ENCODE results near the gene DNAH9.

DNAH9 gene

GRCh38 chr17:11671126-11671525 lies 72.9 kb downstream of the DNAH9 start:
- no peak for DNase-seq

GRCh38 chr17:11682646-11683045 lies 84.4 kb downstream of the DNAH9 start:
- no peak for DNase-seq

DNA sequence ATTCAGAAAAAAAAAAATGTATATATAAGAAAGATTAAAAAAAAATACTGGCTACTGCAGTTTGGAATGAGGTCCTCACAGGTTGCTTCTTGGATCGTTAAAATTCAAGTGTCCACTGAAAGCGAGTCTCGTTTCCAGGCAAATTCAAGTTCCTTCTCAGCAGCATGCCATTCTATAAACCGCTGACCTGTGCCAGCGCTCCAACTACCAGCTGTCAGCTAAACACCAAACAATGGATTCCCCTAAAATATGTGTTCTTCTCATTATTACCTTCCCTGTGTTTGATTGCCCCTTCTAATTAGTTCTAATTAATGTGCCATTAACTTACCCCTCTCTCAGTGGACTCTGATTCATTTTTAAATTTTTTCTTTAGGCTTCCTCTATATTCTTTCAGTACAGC lies 92.4 kb downstream of the DNAH9 start:
- no peak for DNase-seq

GRCh38 chr17:11692688-11693087 lies 94.4 kb downstream of the DNAH9 start:
- DNase-seq = no peak

- DNase-seq = no peak
Observed at GRCh38 chr17:11693284-11693683, 95.0 kb downstream of the DNAH9 start.

- no peak for DNase-seq
Observed at GRCh38 chr17:11700668-11701067, 102.4 kb downstream of the DNAH9 start.

DNA sequence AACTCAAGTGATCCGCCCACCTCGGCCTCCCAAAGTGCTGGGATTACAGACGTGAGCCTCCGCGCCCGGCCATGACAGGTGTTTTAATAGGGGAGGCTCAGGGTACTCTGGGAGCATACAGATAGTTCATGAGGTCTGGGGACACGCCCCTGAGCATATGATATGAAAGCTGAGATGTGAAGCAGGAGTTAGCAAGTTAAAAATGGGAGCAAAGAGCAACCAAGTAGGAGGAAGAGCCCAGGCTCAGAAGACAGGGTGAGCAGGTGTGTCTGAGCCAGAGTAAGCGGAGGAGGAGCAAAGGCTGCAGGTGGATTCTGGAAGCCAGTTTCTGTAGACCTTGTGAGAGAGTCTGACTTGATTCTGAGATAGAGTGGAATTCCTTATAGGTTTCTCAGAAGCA lies 103.6 kb downstream of the DNAH9 start:
- no peak for DNase-seq

- DNase-seq = no peak
Observed at GRCh38 chr17:11704041-11704440, 105.8 kb downstream of the DNAH9 start.

DNA sequence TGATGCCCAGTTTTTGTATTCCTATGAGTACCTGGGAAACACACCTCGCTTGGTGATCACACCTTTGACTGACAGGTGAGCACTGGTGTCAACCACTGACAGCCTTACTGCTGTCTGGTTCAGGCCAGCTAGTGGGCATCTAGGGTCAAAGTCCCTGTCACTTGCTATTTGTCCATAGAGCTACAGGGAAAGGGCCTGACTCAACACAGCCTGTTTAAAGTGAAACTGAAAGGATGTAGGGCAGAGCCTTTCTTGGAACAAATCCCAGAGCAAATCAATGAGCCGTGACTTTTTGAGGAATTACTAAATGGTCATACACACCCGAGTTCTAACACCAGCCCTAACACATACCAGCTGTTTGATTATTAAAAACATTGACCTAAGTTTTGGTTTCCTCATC lies 106.8 kb downstream of the DNAH9 start:
- DNase-seq = no peak

GRCh38 chr17:11707586-11707985 lies 109.3 kb downstream of the DNAH9 start:
- DNase-seq = no peak

DNA sequence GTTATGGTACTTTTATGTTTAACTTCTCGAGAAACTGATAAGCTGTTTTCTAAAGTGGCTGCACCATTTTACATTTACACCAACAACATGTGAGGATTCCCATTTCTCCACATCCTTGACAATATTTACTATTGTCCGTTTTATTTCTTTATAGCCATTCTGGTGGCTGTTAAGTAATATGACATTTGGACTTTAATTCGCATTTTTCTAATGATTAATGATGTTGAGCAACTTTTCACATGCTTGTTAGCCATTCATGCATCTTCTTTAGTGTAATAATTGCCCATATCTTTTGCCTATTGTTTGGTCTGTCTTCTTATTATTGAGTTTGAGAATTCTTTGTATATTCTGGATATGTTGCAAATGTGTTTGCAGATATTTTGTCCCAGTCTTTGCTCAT lies 114.2 kb downstream of the DNAH9 start:
- DNase-seq = no peak

DNA sequence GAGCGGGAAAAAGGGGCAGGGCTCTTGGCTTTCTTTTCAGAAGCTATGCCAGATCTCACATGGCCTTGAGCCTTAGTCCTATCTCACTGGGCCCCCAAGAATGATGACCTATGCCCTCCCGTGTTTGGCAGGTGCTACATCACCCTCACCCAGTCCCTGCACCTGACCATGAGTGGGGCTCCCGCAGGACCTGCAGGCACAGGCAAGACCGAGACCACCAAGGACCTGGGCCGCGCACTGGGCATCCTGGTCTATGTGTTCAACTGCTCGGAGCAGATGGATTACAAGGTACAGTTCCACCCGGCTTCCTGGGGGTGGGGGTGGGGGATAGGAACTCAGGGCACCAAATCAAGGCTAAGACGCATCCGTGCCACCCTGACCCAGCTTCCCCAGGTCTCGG lies 120.9 kb downstream of the DNAH9 start:
- DNase-seq = no peak

- DNase-seq = no peak
Observed at GRCh38 chr17:11719856-11720255, 121.6 kb downstream of the DNAH9 start.

DNA sequence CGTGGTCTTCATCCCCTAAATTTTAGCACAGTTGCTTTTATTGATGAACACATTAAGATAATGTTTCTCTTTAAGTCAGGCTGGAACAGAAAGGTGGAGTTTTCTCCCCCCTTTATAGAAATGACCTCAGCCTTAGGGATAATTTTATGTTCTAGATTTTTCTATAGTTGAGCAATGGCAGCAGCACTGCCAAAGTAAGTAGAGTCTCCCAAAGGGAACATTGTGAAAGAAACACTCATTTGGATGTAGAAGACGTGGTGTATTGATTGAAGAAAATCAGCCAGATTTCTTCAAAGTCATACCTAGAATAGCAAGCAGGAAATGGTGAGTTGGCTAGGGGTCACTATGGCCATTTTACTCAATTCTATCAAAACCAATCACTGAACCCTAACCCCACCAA lies 122.5 kb downstream of the DNAH9 start:
- no peak for DNase-seq

- DNase-seq = no peak
Observed at GRCh38 chr17:11730747-11731146, 132.5 kb downstream of the DNAH9 start.

- DNase-seq = no peak
Observed at GRCh38 chr17:11736613-11737312, 138.5 kb downstream of the DNAH9 start.

DNA sequence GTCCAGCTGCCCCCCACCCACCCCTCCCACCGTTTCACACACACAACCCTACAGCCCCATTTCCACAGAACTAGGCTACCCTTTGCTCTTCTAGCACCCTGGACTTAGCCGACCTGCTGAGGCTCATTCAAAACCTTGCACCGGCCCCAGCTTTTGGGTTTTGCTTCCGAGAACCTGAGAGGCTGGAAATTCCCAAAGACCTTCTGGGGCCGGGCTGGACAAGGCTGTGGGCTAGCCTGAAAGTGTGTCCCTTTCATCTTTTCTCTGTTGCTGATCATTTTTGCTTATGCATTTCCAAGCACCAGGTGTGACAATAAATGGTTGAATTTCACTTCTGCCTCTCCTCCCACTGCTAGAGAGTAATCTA lies 139.0 kb downstream of the DNAH9 start:
- DNase-seq = no peak

DNA sequence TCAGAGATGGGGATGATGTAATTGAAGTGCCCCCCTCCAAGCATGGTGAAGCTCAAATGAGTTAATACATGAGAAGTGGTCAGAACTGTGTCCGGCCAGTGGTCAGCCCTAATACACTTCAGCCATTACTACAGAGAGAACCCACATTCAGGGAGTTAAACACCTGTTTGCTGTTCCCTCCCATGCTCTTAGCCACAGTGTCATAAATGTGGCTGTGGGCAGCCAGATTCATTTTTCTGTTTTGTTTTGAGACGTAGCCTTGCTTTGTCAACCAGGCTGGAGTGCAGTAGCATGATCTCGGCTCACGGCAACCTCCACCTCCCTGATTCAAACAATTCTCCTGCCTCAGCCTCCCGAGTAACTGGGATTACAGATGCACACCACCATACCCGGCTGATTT lies 139.9 kb downstream of the DNAH9 start:
- no peak for DNase-seq

DNA sequence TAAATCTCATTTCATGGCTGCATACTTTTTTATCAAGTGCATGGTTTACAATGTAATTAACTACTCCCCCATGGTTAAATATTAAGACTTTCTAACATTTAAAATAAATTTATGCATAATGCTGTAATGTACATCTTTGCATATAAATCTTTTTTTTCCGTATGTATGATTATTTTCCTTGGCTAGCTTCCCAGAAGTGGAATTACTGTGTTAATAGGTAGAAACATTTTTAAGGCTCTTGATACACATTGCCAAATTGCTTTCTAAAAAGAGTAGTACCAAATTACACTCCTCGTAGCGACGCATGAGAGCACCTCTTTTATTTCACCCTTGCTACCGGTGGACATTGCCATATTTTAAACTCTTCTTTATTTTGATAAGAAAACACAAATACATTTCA lies 141.1 kb downstream of the DNAH9 start:
- no peak for DNase-seq

GRCh38 chr17:11739848-11740247 lies 141.6 kb downstream of the DNAH9 start:
- DNase-seq = no peak

- no peak for DNase-seq
Observed at GRCh38 chr17:11742886-11743285, 144.6 kb downstream of the DNAH9 start.

DNA sequence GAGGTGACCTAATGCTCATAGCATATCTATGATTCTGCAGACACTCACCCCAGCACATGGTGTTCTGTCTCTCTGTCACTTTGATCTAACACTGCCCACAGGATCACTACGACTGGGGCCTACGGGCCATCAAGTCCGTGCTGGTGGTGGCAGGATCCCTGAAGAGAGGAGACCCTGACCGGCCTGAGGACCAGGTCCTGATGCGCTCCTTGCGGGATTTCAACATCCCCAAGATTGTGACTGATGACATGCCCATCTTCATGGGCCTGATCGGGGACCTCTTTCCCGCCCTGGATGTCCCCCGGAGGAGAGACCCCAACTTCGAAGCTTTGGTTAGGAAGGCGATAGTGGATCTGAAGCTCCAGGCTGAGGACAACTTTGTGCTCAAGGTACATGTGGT lies 146.4 kb downstream of the DNAH9 start:
- no peak for DNase-seq

DNA sequence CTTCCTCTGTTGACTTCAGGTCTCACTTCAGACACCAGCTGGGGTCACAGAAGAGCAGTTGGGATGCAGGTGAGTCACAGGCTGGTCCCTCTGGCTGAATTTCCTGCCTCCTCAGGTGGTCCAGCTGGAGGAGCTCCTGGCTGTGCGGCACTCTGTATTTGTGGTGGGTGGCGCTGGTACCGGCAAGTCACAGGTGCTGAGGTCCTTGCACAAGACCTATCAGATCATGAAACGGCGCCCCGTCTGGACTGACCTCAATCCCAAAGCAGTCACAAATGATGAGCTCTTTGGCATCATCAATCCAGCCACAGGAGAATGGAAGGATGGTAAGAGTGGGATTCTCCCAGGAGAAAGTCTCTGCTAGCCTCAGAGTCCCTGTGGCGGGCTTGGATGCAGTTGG lies 149.2 kb downstream of the DNAH9 start:
- DNase-seq = no peak

- no peak for DNase-seq
Observed at GRCh38 chr17:11757815-11758214, 159.5 kb downstream of the DNAH9 start.

DNA sequence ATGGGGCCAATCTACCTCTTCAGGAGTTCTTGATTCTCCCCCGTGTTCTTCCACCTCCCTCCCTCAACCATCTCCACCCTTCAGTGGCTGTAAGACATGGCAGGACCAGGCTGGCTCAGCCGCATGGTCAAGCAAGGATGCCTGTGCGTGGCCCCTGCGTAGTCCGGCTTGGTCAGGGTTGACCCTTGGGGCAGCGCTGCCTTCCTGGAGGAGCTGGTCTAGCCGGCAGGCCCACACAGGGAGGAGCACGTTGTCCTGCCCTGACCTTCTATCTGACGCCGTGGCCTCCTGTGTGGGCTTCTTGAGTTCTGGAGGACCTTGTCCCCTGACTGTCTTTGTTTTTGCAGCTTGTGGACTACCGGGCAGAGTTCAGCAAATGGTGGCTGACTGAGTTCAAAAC lies 169.8 kb downstream of the DNAH9 start:
- no peak for DNase-seq

GRCh38 chr17:11768981-11769380 lies 170.7 kb downstream of the DNAH9 start:
- DNase-seq = no peak

Measured in CD4-positive, alpha-beta T cell treated with Interferon alpha-2 for 1 hour (primary cell).